NOMO-1 treated with dmso at 0.1 percent for 144 hours (cell line): ENCODE results near the gene VCPKMT.
A peak's percentile ranks its signal among the peaks of the same experiment; 100 is the strongest.

ENCODE experiments used
- DNase-seq: peaks from one replicate; lab custom pipeline; 2025; ENCODE audit not compliant: unreplicated experiment; lab: John Stamatoyannopoulos, UW

The VCPKMT gene

DNA sequence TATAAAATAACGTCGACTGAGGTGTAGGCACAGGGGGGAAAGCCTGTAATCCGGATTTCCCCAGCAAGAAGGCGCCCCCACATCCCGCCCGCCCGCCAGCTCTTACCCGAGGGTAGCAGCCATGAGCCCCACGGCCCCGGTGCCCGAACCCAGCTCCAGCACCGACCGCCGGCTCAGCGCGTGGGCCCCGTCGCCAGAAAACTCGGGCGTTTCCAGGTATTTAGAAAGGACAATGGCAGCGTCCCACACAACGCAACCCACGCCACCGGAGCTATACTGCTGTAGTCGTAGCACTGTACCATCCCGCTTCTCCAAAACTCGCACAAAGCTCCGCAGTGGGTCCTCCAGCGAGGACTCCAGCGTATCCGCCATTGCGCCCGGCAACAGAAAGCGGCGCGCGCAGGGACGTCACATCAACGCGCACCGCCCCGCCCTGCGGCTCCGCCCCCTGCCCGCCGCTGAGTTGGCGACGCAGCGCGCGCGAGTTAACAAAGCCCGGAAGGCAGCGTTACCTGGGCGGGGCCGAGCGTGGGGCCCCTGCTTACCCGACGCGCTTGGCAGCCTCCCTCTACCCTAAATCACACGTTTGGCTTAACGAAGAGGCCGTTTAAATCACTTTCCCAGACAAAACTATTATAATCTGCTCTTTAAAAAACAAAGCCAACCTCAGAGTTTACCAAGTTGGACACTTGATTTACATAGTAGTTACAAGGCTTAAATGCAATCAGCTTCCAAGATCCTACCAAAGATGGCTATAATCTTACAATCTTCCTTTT lies at the start of gene VCPKMT:
Gene VCPKMT (minus strand): TSS at position 392 of the 776 bp plus-strand sequence. CDS start 20 bp downstream, at position 372.
- peak; percentile 89 for DNase-seq

DNA sequence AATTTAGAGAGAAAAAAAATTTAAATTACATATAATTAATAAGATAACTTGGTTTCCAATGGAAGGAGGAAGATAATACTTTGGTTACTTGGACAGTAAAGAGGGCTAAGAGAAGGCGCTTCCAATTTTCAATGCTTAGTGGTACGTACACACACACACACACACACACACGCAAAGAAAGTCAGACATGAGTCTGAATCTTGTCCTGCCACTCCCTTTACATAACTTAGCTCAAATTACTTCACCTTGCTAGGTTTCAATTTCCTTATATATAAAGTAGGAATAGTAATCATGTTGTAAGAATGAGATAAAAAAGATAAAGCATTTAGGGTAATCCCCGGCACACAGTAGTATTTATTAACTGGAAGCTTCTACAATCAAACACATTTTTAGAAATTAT lies 39.7 kb upstream of the VCPKMT start:
- no peak for DNase-seq

DNA sequence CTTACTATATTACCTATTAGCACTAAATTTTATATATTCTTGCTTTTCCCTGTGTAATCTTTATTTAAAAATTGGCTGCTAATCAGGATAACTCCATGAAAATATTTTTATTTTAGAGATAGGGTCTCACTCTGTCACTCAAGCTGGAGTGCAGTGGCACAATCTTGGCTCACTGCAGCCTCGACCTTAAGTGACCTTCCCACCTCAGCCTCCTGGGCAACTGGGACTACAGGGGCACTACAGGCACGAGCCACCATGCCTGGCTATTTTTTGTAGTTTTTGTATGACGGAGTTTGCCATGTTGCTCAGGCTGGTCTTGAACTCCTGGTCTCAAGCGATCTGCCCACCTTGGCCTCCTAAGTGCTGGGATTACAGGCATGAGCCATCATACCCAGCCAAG lies 32.4 kb upstream of the VCPKMT start:
- no peak for DNase-seq

DNA sequence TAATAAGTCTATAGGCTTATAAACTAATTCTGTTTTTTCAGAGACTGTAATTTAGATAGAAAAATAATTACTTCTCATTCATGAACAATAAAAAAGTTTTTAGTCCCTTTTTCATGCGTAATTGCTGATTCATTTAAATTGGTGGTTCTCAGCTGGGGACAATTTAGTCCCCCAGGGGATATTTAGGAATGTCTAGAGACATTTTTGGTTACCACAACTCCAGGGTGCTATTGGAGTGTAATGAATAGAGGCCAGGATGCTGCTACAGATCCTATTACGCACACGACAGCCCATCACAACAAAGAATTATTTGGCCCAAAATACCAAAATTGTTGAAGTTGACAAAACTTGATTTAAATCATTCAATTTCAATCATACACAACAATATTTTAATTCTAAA lies 22.8 kb upstream of the VCPKMT start:
- DNase-seq, result no peak

DNA sequence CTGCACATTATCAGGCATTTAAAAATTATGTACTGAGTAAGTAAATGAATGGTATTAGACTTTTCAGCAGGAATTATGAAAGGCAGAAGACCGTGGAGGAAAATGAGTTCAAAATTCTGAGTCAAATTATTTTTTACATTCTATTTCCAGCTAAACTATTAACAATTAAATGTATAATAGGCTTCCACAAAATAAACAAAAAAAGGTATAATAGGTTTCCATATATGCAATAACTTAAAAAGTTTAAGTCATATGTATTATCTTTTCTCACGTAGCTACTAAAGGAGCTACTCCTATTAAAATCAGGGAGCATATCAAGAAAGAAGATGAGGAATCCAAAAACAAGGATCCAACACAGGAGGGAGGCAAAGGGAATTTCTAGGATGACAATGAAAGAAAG lies 11.4 kb upstream of the VCPKMT start:
- no peak for DNase-seq

DNA sequence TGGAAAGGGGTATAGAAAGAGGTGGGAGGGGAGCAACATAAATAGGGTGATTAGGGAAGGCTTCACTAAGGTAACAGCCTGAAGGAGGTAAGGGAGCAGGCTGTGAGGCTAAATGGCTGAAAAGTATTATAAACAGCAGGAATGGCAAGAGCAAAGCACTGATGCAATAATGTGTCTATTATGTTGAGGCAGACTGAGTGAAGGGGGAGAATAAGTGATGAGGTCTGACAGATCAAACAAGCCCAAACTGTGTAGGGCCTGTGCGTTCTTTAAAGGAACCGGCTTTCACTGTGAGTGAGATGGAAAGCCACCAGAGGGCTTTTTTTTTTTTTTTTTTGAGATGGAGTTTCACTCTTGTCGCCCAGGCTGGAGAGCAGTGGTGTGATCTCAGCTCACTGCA lies 6.7 kb upstream of the VCPKMT start:
- DNase-seq, result no peak

DNA sequence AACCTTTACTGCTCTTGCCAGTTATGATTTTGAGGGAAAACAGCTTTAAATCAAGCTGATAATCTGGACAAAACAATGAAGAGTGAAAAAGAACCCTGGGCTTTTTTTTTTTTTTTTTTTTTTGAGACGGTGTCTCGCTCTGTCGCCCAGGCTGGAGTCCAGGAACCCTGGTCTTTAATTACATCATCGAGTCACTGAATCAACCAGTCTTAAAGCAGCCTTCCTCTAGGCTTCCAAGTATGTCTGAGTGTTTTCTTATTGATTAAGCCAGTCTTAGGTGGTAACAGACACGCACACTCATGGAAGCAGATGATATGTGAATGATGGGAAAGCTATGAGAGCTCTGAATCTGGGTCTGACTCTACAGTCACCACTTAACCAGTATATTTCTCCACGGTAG lies 5.9 kb upstream of the VCPKMT start:
- no peak for DNase-seq

DNA sequence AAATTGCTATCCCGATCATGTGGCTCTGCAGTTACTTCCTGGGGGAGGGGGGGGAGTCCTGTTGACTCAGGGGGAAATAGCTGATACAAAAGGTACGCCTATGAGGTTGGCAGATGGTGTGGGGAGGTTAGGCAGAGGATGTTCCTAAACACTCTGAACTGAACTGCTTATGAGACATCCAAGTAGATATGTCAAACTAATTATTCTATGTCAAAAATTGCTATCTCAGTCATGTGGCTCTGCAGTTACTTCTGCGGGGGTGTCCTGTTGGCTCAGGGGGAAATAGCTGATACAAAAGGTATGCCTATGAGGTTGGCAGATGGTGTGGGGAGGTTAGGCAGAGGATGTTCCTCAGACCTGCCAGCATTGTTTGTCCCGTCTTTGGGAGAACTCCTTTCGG lies 5.1 kb upstream of the VCPKMT start:
- no peak for DNase-seq

DNA sequence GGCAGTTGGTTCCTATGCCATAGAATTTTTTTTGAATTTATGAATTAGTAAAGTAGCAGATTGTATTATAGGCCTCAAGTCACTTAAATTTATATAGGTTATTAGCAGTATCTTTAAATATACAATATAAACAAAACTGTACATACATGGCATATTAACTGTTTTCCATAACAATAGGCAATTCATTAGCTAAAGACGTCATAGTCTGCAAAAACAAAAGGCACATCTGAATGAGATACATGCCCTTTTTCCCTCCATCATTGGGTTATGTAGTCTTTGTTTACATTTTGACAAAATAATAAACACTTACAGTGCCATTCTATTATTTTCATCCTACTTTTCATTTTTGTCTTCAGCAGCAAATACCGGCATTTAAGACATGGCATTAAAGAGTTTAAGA lies 1.1 kb upstream of the VCPKMT start:
- DNase-seq, result no peak

DNA sequence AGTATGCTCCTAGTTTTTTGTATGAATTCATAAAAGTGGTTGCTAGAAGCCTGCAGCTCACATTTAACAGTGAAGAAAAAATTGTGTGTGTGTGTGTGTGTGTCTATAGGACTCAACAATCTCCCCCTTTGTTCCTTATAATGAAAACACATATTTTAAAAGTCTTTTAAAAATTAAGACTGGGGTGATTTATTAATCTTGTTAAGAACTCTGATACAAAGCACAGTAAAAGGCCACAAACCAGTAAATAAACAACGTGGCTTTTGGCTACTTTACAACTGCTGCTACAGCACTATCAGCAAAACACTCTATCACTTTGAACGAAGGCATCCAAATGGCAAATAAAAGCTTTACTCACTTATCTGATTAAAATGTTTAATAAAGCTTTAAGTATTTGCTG lies 594 bp upstream of the VCPKMT start:
- no peak for DNase-seq

DNA sequence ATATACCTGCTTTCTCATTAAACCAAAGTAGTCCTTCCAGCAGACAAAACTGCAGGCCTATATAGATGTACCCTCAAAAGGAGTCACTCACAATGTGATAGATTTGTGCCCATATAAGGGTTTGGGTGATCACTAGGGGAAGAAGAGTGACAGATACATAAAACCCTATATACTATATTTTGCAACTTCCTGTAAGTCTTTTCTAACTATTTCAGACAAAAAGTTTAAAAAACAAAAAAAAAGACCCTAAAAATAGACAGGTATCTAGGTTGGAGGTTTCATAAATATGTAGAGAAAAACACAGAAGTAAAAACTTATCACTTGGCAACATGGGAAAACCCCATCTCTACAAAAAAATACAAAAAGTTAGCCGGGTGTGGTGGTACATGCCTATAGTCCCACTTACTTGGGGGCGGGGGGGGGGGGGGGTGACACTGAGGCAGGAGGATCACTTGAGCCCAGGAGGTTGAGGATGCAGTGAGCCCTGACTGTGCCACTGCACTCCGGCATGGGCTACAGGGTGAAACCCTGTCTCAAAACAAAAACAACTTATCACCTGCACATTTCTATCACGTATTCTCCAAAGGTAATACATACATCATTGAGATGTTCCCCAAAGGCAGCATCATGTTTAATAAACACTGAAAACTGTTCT lies 2.9 kb downstream of the VCPKMT start:
- DNase-seq, result no peak

DNA sequence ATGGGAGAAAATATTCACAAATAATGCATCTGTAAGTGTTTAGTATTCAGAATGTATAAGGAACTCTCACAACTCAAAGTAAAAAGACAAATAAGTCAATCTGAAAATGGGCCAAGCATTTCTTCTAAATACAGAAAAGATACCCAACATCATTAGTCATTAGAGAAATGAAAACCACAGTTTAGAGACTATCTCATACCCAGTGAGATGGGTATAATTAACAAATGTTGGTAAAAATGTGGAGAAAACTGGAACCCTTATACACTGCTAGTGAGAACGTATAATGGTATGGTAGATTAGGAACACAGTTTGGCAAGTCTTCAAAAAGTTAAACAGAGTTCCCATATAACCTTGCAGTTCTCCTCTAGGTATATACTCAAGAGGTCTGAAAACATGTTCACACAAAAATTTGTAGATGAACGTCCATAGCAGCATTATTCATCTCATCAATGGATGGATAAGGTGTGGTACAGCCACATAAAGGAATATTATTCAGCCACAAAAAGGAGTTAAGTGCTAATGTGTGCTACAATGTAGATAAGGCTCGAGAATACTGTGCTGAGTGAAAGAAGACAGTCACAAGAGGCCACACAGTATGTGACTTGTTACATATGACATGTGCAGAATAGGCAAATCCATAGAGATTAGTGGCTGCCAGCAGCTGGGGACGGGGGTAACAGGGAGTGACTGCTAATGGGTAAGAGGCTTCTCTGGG lies 5.9 kb downstream of the VCPKMT start:
- no peak for DNase-seq

DNA sequence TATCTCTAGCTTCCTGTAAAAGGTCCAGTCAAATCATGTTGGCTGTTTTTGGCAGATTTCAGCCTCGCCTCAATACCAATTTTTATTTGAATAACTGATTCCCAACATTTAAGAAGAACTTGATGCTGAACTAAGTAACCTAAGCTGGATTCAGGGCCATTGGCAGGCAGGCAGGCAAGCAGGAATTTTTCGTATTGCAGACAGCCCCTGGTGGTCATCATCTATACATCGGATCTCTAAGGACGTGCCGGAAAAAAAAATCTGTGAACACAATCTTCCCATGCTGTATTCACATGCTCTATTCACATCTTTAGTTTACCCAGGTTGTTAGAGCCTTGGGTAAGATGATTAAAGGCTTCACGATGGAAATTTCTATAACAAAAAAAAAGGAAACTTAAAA lies 7.0 kb downstream of the VCPKMT start:
- no peak for DNase-seq

DNA sequence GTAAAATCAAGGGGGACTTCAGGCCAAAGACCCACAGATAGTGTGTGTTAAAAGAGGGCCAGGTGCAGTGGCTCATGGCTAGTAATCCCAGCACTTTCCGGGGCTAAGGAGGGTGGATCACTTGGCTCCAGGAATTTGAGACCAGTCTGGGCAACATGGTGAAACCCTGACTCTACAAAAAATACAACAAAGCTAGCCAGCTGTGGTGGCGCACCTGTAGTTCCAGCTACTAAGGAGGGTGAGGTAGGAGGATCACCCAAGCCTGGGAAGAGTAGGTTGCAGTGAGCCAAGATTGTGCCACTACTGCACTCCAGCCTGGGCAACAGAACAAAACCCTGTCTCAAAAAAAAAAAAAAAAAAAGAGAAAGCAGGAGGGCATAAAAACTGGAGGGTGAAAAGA lies 8.5 kb downstream of the VCPKMT start:
- no peak for DNase-seq

DNA sequence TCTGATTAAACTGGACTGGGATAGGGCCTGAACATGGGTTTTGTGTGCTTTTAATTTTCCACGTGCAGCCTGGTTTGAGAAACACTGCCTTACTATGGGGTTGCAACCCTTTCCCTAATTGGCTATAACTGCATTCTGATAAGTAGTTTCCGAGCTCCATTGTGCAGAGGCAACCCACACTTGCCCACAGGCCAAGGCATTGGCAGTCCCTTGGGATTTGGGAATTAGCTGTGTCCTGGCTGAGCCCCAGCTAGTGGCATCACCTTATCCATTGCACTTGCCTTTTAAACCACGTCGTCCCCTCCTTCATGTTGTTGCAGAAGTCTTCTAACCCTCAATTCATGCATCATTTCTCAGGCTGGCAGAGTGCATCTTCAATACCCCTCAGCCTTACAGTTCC lies 10.2 kb downstream of the VCPKMT start:
- DNase-seq, result no peak

DNA sequence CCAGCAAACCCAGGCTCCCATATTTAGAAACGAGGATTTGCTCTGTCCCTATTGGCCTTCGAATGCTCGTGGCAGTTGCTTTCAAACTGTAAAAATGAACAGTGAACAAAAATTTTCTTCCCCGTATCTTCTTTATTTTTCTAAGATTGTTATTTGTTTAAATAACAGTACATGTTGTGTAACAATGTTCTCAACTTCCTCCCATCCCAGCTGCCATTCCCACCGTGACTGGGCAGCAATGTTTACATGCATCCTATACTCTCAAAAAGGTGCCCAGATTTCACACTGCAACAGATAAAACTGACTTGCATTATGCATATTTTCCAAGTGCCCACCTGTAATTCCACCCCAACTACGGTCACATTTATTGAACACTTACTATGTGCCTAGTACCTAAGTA lies 12.8 kb downstream of the VCPKMT start:
- no peak for DNase-seq

DNA sequence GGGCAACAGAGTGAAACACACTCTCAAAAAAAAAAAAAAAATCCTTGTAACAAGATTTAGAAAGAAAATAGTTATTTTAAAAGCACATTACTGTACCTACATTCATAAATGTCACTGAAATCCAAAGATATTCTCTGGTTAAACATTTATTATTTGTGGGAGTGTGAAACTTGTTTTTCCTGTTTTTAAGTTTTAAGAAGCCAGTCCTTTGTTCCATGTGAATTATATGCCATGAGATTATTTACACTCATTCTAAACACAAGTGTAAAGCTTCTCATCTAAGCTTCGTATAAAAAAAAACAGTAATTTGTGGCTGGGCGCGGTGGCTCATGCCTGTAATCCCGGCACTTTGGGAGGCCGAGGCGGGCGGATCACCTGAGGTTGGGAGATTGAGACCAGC lies 15.0 kb downstream of the VCPKMT start:
- DNase-seq, result no peak

DNA sequence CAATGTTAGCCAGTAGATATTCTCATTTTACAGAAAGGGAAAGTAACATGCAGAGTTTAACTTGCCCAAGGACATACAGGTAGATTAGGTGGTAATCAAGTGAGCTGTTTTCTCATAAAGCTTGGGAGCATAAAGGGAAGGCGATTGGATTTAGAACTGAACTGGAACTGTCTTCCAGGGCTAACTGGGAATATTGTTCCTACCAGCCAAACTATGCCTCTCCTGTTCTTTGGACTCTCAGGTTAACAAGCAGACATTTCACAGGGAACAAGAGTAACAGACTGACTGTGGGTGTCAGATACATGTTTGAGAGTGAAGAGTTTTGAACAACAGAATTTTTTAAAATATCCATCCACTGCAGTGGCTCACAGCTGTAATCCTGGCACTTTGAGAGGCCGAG lies 15.6 kb downstream of the VCPKMT start:
- no peak for DNase-seq

DNA sequence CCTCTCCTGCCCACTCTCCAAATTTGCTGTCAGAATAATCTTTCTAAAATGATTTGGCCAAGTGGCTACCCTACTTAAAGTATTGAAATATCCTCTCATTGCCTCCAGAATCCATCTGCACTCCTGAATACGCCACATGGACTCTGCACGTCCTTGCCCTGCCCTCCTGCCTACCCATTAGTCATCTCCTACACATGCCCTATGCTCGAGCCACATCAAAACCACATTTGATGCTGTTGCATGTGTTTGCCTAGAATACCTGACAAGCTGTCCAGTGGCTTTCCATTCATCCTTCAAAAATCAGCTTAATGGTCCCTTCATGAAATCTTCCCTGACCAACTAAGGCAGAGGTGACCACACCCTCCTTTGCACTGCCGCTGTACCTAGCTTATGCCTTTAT lies 17.0 kb downstream of the VCPKMT start:
- no peak for DNase-seq

DNA sequence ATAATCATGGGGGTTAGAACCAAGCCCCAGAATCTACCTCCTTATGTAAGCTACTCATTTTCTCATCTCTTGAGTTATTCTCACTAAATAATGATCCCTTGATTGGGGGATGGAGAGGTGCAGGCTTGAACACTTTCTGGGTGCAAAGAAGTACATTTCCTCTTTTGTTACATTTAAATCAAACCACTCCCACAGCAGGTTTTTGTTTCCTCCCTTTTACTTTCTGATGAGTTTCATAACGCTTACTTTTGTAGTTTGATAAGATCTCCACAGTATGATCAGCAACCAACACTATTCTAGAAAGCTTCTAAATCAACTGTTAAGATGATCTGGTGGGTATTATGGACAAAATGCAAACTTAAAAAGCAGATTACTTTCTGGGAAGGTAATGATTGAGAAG lies 20.5 kb downstream of the VCPKMT start:
- peak; percentile 8 for DNase-seq

DNA sequence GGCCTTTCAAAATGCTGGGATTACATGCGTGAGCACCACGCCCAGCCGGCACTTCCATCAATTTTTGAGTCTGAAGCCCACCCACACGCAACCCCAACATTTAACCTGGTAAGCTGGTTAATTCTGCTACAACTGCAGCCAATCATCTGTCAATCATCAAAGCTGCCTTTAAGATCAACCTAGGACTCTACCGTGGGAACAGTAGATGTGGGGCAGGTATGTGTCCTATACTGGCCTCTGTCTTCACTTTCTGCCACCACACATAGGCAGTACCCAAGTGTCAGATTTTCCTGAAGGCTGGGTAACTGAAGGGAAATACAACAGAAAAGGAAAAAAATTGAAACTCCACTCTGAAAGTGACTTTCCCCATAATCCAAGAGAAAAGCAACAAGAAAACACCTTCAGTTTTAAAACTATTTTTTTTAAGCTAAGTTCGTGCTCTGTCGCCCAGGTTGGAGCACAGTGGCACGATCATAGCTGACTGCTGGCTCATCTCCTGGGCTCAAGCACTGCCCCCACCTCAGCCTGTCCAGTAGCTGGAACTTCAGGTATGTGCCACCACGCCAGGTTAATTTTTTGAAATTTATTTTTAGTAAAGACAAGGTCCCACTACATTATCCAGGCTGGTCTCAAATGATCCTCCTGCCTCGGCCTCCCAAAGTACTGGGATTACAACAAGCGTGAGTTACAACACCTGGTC lies 22.2 kb downstream of the VCPKMT start:
- DNase-seq, result no peak

DNA sequence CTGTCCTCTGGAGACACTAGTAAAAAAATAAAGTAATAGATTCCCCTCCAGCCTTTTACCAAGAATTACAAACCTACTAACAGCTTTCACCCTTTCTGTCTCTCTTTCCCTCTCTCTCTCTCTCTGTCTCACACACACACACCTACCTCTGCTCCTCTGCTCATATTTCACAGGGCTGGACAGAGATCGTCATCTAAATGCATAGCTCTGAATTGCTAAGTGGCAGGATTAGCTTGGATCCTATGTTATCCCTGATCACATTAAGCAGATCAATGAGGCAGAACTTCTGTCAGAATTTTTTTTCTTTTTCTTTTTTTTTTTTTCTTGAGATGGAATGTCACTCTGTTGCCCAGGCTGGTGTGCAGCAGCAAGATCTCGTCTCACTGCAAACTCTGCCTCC lies 22.9 kb downstream of the VCPKMT start:
- no peak for DNase-seq
